ENCODE measurements around the gene TMEM59.
"Not testable (repeated sequence)": the region's sequence is repeated elsewhere in the genome, so short reads cannot be mapped to it uniquely, and the experiment has no call there.

TMEM59 gene

GRCh38 chr1:54014009-54014629 is 38.9 kb downstream of the TMEM59 start:
- H3K27me3 ChIP-seq (ENCODE audit: insufficient read depth, low read length), result peaks cover 18% of the 10 kb centered on the region
- H3K4me1 ChIP-seq (ENCODE audit: insufficient read depth, low read length), result peaks cover 6% of the 10 kb centered on the region
- H2AFZ ChIP-seq (ENCODE audit: low read depth, low read length), result no peak overlapping the region
- no peaks in the 10 kb centered on the region for H3K9me3 ChIP-seq (ENCODE audit: low read length)
- no peaks in the 10 kb centered on the region for H3K36me3 ChIP-seq (ENCODE audit: insufficient read depth, low read length)
- H3K4me3 ChIP-seq (ENCODE audit: low read length), result no peak overlapping the region

- Histone ChIP-seq H3K36me3 (ENCODE audit: insufficient read depth, low read length) (no peaks in the 10 kb centered on the region), H2AFZ (ENCODE audit: low read depth, low read length) (no peak overlapping the region), H3K27me3 (ENCODE audit: insufficient read depth, low read length) (peaks cover 17% of the 10 kb centered on the region), H3K9me3 (ENCODE audit: low read length) (no peaks in the 10 kb centered on the region), H3K4me1 (ENCODE audit: insufficient read depth, low read length) (peaks cover 6% of the 10 kb centered on the region), H3K4me3 (ENCODE audit: low read length) (no peak overlapping the region)
Observed at GRCh38 chr1:54013393-54014008, 39.5 kb downstream of the TMEM59 start.

DNA sequence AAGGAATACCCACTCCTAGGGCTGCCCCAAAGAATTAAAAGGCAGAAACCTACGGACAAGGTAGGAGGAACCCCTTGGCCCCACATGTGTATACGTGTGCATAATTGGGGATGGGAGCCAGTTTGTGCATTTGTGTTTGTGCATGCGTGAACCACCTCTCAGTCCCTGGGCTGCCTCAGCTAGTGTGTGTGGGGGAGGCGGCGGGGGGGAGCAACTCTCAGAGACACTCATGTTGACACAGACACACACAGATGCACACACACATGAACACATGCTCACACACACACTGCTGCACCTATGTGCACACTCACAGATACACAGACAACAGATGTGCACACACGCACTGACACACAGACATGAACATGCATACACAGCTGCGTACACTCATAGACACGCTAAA is 40.1 kb downstream of the TMEM59 start:
- Histone ChIP-seq H3K4me1 (ENCODE audit: insufficient read depth, low read length) (peaks cover 6% of the 10 kb centered on the region), H3K36me3 (ENCODE audit: insufficient read depth, low read length) (no peaks in the 10 kb centered on the region), H3K27me3 (ENCODE audit: insufficient read depth, low read length) (peaks cover 17% of the 10 kb centered on the region), H3K9me3 (ENCODE audit: low read length) (no peaks in the 10 kb centered on the region), H3K4me3 (ENCODE audit: low read length) (no peak overlapping the region), H2AFZ (ENCODE audit: low read depth, low read length) (no peak overlapping the region)

GRCh38 chr1:54012008-54012325 is 41.0 kb downstream of the TMEM59 start:
- H3K4me1 ChIP-seq (ENCODE audit: insufficient read depth, low read length), result peaks cover 6% of the 10 kb centered on the region
- H3K27me3 ChIP-seq (ENCODE audit: insufficient read depth, low read length), result peaks cover 12% of the 10 kb centered on the region
- no peak overlapping the region for H2AFZ ChIP-seq (ENCODE audit: low read depth, low read length)
- no peaks in the 10 kb centered on the region for H3K36me3 ChIP-seq (ENCODE audit: insufficient read depth, low read length)
- no peaks in the 10 kb centered on the region for H3K9me3 ChIP-seq (ENCODE audit: low read length)
- H3K4me3 ChIP-seq (ENCODE audit: low read length), result no peak overlapping the region

- Histone ChIP-seq H3K4me3 (ENCODE audit: low read length) (no peak overlapping the region), H3K27me3 (ENCODE audit: insufficient read depth, low read length) (peaks cover 12% of the 10 kb centered on the region), H3K9me3 (ENCODE audit: low read length) (no peaks in the 10 kb centered on the region), H3K36me3 (ENCODE audit: insufficient read depth, low read length) (no peaks in the 10 kb centered on the region), H2AFZ (ENCODE audit: low read depth, low read length) (no peak overlapping the region), H3K4me1 (ENCODE audit: insufficient read depth, low read length) (peaks cover 4% of the 10 kb centered on the region)
Observed at GRCh38 chr1:54011316-54012007, 41.5 kb downstream of the TMEM59 start.

DNA sequence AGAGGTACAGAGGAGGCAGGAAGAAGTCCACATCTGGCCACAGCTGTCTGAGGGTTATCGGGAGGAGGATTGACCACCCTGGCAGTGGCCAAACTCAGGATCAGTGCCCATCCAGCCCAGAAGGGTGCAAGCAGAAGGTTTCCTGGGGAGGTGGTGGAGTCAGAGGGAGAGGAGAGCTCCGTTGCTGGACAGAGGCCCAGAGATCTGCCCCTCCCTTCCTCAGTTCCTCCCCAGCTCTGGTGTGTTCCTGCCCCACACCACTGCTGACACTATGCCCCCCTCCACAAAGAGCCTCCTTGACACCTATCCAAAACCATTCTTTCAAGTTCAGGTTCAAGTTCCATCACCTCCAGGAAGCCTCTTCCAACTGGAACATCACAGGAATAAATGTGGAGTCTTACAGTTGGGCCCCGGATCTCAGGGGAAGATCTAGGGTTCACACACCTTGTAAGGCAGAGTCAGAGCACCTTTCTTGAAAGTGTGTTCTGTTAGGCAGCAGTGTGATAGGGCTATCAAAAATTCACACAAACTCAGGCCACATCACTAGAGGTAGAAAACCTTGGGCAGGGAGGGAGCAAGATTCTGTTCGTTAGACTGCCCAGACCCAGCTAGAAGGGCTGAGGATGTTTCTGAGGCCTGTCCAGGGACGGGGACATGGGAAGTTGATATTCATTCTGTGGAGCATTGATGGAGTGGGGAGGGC is 42.4 kb downstream of the TMEM59 start:
- H3K36me3 ChIP-seq (ENCODE audit: insufficient read depth, low read length), result no peaks in the 10 kb centered on the region
- H3K27me3 ChIP-seq (ENCODE audit: insufficient read depth, low read length), result peaks cover 10% of the 10 kb centered on the region
- no peaks in the 10 kb centered on the region for H3K9me3 ChIP-seq (ENCODE audit: low read length)
- no peak overlapping the region for H3K4me3 ChIP-seq (ENCODE audit: low read length)
- H3K4me1 ChIP-seq (ENCODE audit: insufficient read depth, low read length), result no peaks in the 10 kb centered on the region
- no peak overlapping the region for H2AFZ ChIP-seq (ENCODE audit: low read depth, low read length)

DNA sequence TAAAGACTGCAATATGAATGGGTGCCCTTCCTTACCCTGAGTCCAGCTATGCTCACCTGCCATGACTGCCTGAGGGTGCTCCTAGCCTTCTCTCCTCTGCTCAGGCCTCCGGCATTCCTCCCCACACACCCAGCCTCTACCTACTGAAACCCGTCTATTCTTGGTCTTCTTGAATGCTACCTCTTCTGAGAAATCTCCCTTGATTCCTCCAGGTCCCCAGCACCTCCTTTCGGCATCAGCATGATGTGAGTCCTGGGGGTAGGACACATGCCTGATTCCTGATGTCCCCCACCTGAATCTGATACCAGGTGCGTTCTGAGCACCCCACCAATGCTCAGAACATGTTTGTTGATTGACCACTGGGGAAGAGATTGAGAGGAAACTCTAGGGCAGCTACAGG is 43.6 kb downstream of the TMEM59 start:
- Histone ChIP-seq H3K4me1 (ENCODE audit: insufficient read depth, low read length) (no peaks in the 10 kb centered on the region), H3K4me3 (ENCODE audit: low read length) (no peak overlapping the region), H3K27me3 (ENCODE audit: insufficient read depth, low read length) (peaks cover 10% of the 10 kb centered on the region), H3K36me3 (ENCODE audit: insufficient read depth, low read length) (no peaks in the 10 kb centered on the region), H3K9me3 (ENCODE audit: low read length) (no peaks in the 10 kb centered on the region), H2AFZ (ENCODE audit: low read depth, low read length) (no peak overlapping the region)

DNA sequence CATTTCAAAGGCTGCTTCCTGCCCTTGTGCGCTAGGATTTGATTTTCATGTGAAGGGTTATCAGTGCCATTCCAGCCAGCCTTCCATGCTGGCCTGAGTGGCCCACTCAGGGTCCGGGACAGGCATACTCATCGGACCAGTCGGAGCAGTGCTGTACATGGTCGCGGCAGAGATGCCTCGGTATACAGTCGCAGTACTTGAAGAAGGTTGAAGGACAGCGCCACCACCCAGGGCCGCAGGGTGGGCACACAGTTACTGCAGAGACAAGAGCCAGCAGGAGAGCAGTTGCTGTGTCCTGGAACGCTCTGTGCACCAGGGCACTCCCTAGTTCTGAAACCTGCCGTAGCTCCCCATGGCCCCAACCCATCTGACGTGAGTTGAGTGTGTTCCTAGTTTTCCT is 44.1 kb downstream of the TMEM59 start:
- H2AFZ ChIP-seq (ENCODE audit: low read depth, low read length), result no peak overlapping the region
- H3K4me3 ChIP-seq (ENCODE audit: low read length), result no peak overlapping the region
- peaks cover 10% of the 10 kb centered on the region for H3K27me3 ChIP-seq (ENCODE audit: insufficient read depth, low read length)
- no peaks in the 10 kb centered on the region for H3K4me1 ChIP-seq (ENCODE audit: insufficient read depth, low read length)
- H3K36me3 ChIP-seq (ENCODE audit: insufficient read depth, low read length), result no peaks in the 10 kb centered on the region
- H3K9me3 ChIP-seq (ENCODE audit: low read length), result no peaks in the 10 kb centered on the region

DNA sequence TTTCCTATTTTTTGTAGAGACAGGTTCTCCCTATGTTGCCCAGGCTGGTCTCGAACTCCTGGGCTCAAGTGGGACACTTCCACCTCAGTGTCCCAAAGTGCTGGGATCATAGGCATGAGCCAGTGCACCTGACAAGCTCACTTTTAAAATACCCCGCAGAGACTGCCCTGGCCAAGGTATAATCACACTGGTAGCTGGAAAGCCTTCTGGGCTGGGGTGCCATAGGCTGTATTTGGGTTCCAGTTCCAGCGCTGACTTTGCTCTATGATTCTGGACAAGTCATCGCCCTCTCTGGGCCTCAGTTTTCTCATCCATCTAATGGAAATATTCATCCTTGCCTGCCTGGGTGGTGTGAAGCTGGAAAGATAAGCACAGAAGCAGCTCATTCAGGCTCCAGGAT is 45.4 kb downstream of the TMEM59 start:
- H3K4me3 ChIP-seq (ENCODE audit: low read length), result no peak overlapping the region
- H2AFZ ChIP-seq (ENCODE audit: low read depth, low read length), result no peak overlapping the region
- H3K9me3 ChIP-seq (ENCODE audit: low read length), result peaks cover 2% of the 10 kb centered on the region
- no peaks in the 10 kb centered on the region for H3K4me1 ChIP-seq (ENCODE audit: insufficient read depth, low read length)
- H3K27me3 ChIP-seq (ENCODE audit: insufficient read depth, low read length), result peaks cover 5% of the 10 kb centered on the region
- H3K36me3 ChIP-seq (ENCODE audit: insufficient read depth, low read length), result no peaks in the 10 kb centered on the region

GRCh38 chr1:54006508-54006907 is 46.5 kb downstream of the TMEM59 start:
- H3K4me1 ChIP-seq (ENCODE audit: insufficient read depth, low read length), result no peaks in the 10 kb centered on the region
- no peaks in the 10 kb centered on the region for H3K36me3 ChIP-seq (ENCODE audit: insufficient read depth, low read length)
- H2AFZ ChIP-seq (ENCODE audit: low read depth, low read length), result no peak overlapping the region
- H3K27me3 ChIP-seq (ENCODE audit: insufficient read depth, low read length), result no peaks in the 10 kb centered on the region
- H3K9me3 ChIP-seq (ENCODE audit: low read length), result peaks cover 2% of the 10 kb centered on the region
- no peak overlapping the region for H3K4me3 ChIP-seq (ENCODE audit: low read length)

- Histone ChIP-seq H2AFZ (ENCODE audit: low read depth, low read length) (no peak overlapping the region), H3K4me3 (ENCODE audit: low read length) (no peak overlapping the region), H3K9me3 (ENCODE audit: low read length) (peaks cover 2% of the 10 kb centered on the region), H3K4me1 (ENCODE audit: insufficient read depth, low read length) (no peaks in the 10 kb centered on the region), H3K36me3 (ENCODE audit: insufficient read depth, low read length) (no peaks in the 10 kb centered on the region), H3K27me3 (ENCODE audit: insufficient read depth, low read length) (no peaks in the 10 kb centered on the region)
Observed at GRCh38 chr1:54004481-54005049, 48.4 kb downstream of the TMEM59 start.

DNA sequence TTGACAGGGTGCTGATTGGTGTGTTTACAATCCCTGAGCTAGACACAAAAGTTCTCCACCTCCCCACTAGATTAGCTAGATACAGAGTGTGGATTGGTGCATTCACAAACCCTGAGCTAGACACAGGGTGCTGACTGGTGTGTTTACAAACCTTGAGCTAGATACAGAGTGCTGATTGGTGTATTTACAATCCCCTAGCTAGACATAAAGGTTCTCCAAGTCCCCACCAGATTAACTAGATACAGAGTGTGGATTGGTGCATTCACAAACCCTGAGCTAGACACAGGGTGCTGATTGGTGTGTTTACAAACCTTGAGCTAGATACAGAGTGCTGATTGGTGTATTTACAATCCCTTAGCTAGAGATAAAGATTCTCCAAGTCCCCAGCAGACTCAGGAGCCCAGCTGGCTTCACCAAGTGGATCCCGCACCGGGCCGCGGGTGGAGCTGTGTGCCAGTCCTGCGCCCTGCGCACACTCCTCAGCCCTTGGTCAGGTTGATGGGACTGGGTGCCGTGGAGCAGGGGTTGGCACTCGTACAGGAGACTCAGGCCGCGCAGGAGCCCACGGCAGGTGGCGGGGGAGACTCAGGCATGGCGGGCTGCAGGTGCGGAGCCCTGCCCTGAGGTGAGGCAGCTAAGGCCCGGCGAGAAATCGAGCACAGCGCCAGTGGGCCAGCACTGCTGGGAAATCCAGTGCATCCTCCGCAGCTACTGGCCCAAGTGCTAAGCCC is 49.1 kb downstream of the TMEM59 start:
- H3K4me3 ChIP-seq (ENCODE audit: low read length); H3K27me3 ChIP-seq (ENCODE audit: insufficient read depth, low read length); H3K4me1 ChIP-seq (ENCODE audit: insufficient read depth, low read length); H2AFZ ChIP-seq (ENCODE audit: low read depth, low read length); H3K9me3 ChIP-seq (ENCODE audit: low read length); H3K36me3 ChIP-seq (ENCODE audit: insufficient read depth, low read length): not testable (repeated sequence)

Data from neuron (in vitro differentiated cells).